GM23248 (cell line): ENCODE data around the gene HDAC4. TPM values are rescaled to one million over a fixed set of nuclear protein-coding genes. Genes with fewer than 3 reads are reported as not detected.
A peak's percentile ranks its signal among the peaks of the same experiment; 100 is the strongest.

ENCODE experiments used
- DNase-seq: peaks from one replicate; pipeline ENCODE4 v3.0.0-alpha.2; 2015
- H2AFZ ChIP-seq: fragments of 200-600 bp; sonication (generic); 2 replicates; pipeline ENCODE4 v1.6.1; 2016; ENCODE audit warnings: antibody characterized with exemption
- H3F3A ChIP-seq: fragments of 200-600 bp; sonication (generic); 2 replicates; pipeline ENCODE4 v1.6.1; 2016; ENCODE audit warnings: mild to moderate bottlenecking, antibody characterized with exemption, mixed run types; ENCODE audit not compliant: insufficient read depth
- H3K27ac ChIP-seq: fragments of 200-600 bp; sonication (generic); 2 replicates; pipeline ENCODE4 v1.5.1; 2016; ENCODE audit warnings: mild to moderate bottlenecking
- H3K27me3 ChIP-seq: fragments of 200-600 bp; sonication (generic); replicated peaks from 2 replicates; pipeline ENCODE4 v1.6.1; 2016; ENCODE audit warnings: mild to moderate bottlenecking; ENCODE audit not compliant: insufficient read depth
- H3K36me3 ChIP-seq: fragments of 200-600 bp; sonication (generic); 2 replicates; pipeline ENCODE4 v1.6.1; 2016; ENCODE audit warnings: low read depth, mild to moderate bottlenecking
- H3K4me1 ChIP-seq: fragments of 200-600 bp; sonication (generic); 2 replicates; pipeline ENCODE4 v1.6.1; 2016; ENCODE audit warnings: mild to moderate bottlenecking; ENCODE audit not compliant: insufficient read depth
- H3K4me2 ChIP-seq: fragments of 200-600 bp; sonication (generic); one replicate; pipeline ENCODE4 v1.6.1; 2016; ENCODE audit warnings: mild to moderate bottlenecking; ENCODE audit not compliant: unreplicated experiment
- H3K4me3 ChIP-seq: fragments of 200-600 bp; sonication (generic); 2 replicates; pipeline ENCODE4 v1.5.1; 2016; ENCODE audit warnings: mild to moderate bottlenecking
- H3K79me2 ChIP-seq: fragments of 200-600 bp; sonication (generic); 2 replicates; pipeline ENCODE4 v1.6.1; 2016; ENCODE audit warnings: mild to moderate bottlenecking; ENCODE audit not compliant: insufficient read depth
- H3K9ac ChIP-seq: fragments of 200-600 bp; sonication (generic); 2 replicates; pipeline ENCODE4 v1.6.1; 2016; ENCODE audit warnings: mild to moderate bottlenecking
- H3K9me2 ChIP-seq: fragments of 200-600 bp; sonication (generic); 2 replicates; pipeline ENCODE4 v1.6.1; 2016; ENCODE audit warnings: mixed run types, mild to moderate bottlenecking, moderate library complexity; ENCODE audit not compliant: insufficient read depth
- H3K9me3 ChIP-seq: fragments of 200-600 bp; sonication (generic); one replicate; pipeline ENCODE4 v1.6.1; 2017; ENCODE audit warnings: low read depth
- H4K20me1 ChIP-seq: fragments of 200-600 bp; sonication (generic); 2 replicates; pipeline ENCODE4 v1.6.0; 2016; ENCODE audit not compliant: insufficient read depth
- EZH2 ChIP-seq: fragments of 200-600 bp; sonication (generic); IDR thresholded peaks from 2 replicates; pipeline ENCODE4 v1.6.1; 2018; ENCODE audit warnings: antibody characterized with exemption, mild to moderate bottlenecking; ENCODE audit not compliant: insufficient read depth, poor library complexity, severe bottlenecking
- EZH2phosphoT487 ChIP-seq: fragments of 200-600 bp; sonication (generic); IDR thresholded peaks from 2 replicates; pipeline ENCODE4 v1.6.1; 2018; ENCODE audit warnings: antibody characterized with exemption, moderate library complexity, mild to moderate bottlenecking, low read depth; ENCODE audit not compliant: insufficient read depth
- WGBS, 2 experiments: methylation state at CpG; one replicate each; pipeline ENCODE4 v1.1.6; 2015 to 2017; ENCODE audit warnings: low lambda C conversion rate in 2 of 2, low coverage in 1 of 2; ENCODE audit errors: missing lambda C conversion rate in 2 of 2; 5-methylcytosine and 5-hydroxymethylcytosine counted together
- in situ Hi-C: fragments of 300-500 bp; cut with MboI; formaldehyde crosslinking; loops from 2 replicates; pipeline ENCODE4 v1.15.0; 2020
- polyA plus RNA-seq: library from polyadenylated mRNA; unstranded; fragments of >200 nt; fragmentation: Nextera tagmentation; extraction: Ambion mirVana; gene quantifications from 2 replicates; pipeline ENCODE4 v1.2.1, GENCODE V29; 2016
- total RNA-seq: library from RNA; depleted of rRNA; stranded (reverse); fragments of >200 nt; shearing (Covaris generic); gene quantifications from 2 replicates; pipeline ENCODE4 v1.2.3, GENCODE V29; 2014

HDAC4 gene
- total and polyA plus RNA-seq, 2 experiments from 2014 or later, result 2.1 to 6.3 TPM

GRCh38 chr2:239401067-239401880, 454 bp upstream of the HDAC4 start:
- Histone ChIP-seq H3K4me2 (peak overlapping the region; percentile 91), H2AFZ (peak overlapping the region; percentile 87), H3K4me3 (peak overlapping the region; percentile 93), H3K9ac (peak overlapping the region; percentile 99), H3K27me3 (0 out of 2 replicates have a peak, but pooled peaks cover 2% of the 10 kb centered on the region), H3F3A (peaks cover 3% of the 10 kb centered on the region; the same call in 1 of the 2 replicates), H3K9me2 (no peaks in the 10 kb centered on the region), H3K4me1 (peaks cover 13% of the 10 kb centered on the region), H4K20me1 (no peaks in the 10 kb centered on the region), H3K27ac (peak overlapping the region; percentile 100), H3K9me3 (no peaks in the 10 kb centered on the region), H3K36me3 (no peaks in the 10 kb centered on the region), H3K79me2 (peaks cover 33% of the 10 kb centered on the region)
- in situ Hi-C loops, result no loop called here
- TF ChIP-seq EZH2 (no peak), EZH2phosphoT487 (no peak)
- 0 to 1% methylated on average over 69 to 70 of the region's 90 CpGs for WGBS, 2 experiments
- peak; percentile 99 for DNase-seq

- H3K9me3 ChIP-seq, result no peaks in the 10 kb centered on the region
- peaks cover 44% of the 10 kb centered on the region for H3K79me2 ChIP-seq
- peaks cover 3% of the 10 kb centered on the region; the same call in 1 of the 2 replicates for H3F3A ChIP-seq
- DNase-seq, result peak; percentile 58
- no peaks in the 10 kb centered on the region for H4K20me1 ChIP-seq
- peak overlapping the region; percentile 84 for H3K9ac ChIP-seq
- peak overlapping the region; percentile 86 for H3K4me2 ChIP-seq
- H3K27me3 ChIP-seq, result 0 out of 2 replicates have a peak, but pooled peaks cover 2% of the 10 kb centered on the region
- in situ Hi-C loops, result no loop called here
- H3K4me3 ChIP-seq, result peak overlapping the region; percentile 73
- peaks cover 13% of the 10 kb centered on the region for H3K4me1 ChIP-seq
- H3K9me2 ChIP-seq, result no peaks in the 10 kb centered on the region
- 1 to 2% methylated on average over 18 to 65 of the region's 87 CpGs for WGBS, 2 experiments
- H3K27ac ChIP-seq, result peak overlapping the region; percentile 44
- peak overlapping the region; percentile 49; the same call in 1 of the 2 replicates for H2AFZ ChIP-seq
- no peaks in the 10 kb centered on the region for H3K36me3 ChIP-seq
- no peak for TF ChIP-seq EZH2phosphoT487
- TF ChIP-seq EZH2, result no peak
These were observed 762 bp downstream of the HDAC4 start for GRCh38 chr2:239399921-239400595.

DNA sequence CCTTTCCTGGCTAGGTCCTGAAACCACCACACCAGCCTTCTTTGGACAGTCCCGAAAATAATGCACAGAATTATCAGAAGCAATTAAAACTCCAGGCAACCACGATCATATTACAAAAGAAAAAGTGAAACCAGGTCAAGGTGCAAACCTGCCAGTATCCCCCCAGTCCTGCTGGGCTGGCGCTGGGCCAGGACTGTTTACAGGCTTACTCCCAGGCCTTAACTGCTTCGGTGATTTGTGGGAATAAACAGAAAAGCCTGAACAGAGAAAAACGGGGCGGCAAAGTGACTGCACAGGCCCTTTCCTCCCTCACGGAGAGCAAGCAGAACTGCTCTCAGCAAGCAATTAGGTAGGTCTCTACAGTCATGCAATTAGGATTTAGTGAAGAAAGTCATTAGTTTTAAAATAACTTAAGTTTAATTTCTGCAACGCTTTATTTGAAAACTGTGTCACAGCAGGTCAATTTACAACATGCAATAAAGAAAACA, 1.3 kb downstream of the HDAC4 start:
- peak overlapping the region; percentile 73 for H3K4me3 ChIP-seq
- H3F3A ChIP-seq, result no peaks in the 10 kb centered on the region
- no peaks in the 10 kb centered on the region for H4K20me1 ChIP-seq
- H3K27ac ChIP-seq, result peak overlapping the region; percentile 44
- H3K9ac ChIP-seq, result peak overlapping the region; percentile 84
- peaks cover 50% of the 10 kb centered on the region for H3K79me2 ChIP-seq
- in situ Hi-C loops, result no loop called here
- WGBS, 2 experiments, result 2 to 4% methylated on average over 8 of the region's 8 CpGs
- no peaks in the 10 kb centered on the region for H3K9me3 ChIP-seq
- H3K4me1 ChIP-seq, result peaks cover 13% of the 10 kb centered on the region
- 0 out of 2 replicates have a peak, but pooled peaks cover 2% of the 10 kb centered on the region for H3K27me3 ChIP-seq
- peak; percentile 53 for DNase-seq
- no peaks in the 10 kb centered on the region for H3K9me2 ChIP-seq
- no peak for TF ChIP-seq EZH2
- TF ChIP-seq EZH2phosphoT487, result no peak
- no peaks in the 10 kb centered on the region for H3K36me3 ChIP-seq
- H2AFZ ChIP-seq, result peak overlapping the region; percentile 49; the same call in 1 of the 2 replicates
- H3K4me2 ChIP-seq, result peak overlapping the region; percentile 86

DNA sequence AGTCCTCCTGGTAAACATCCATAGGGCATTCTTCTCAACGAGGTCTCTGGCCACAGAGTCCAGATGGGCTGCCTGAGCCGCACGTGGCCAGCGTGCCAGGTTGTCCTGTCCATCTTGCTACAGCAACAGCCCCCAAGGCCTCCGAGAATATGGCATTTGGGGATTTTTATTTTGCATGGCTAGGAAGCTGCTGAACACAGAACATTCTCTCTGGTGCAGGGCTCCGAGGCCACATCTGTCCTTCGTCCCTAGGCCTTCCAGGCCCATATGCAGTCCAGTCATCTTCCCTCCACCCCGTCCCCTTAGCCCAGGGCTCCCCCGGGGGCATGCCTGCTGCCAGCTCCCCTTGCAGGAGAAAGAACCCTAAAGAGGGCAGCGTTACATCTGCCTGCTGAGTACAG, 2.3 kb downstream of the HDAC4 start:
- Histone ChIP-seq H3K9me3 (no peaks in the 10 kb centered on the region), H3K4me3 (peak overlapping the region; percentile 73; the same call in 1 of the 2 replicates), H3F3A (no peaks in the 10 kb centered on the region), H3K4me1 (peaks cover 13% of the 10 kb centered on the region), H3K27me3 (no peaks in the 10 kb centered on the region), H3K9me2 (no peaks in the 10 kb centered on the region), H3K79me2 (peaks cover 58% of the 10 kb centered on the region), H3K9ac (peak overlapping the region; percentile 84), H3K36me3 (no peaks in the 10 kb centered on the region), H4K20me1 (no peaks in the 10 kb centered on the region), H3K27ac (peak overlapping the region; percentile 44), H3K4me2 (peak overlapping the region; percentile 86), H2AFZ (no peak overlapping the region)
- no peak for DNase-seq
- in situ Hi-C loops, result no loop called here
- 49 to 58% methylated on average over 10 of the region's 10 CpGs for WGBS, 2 experiments
- no peak for TF ChIP-seq EZH2
- TF ChIP-seq EZH2phosphoT487, result no peak
